Ishikawa (cell line): ENCODE results near the gene IL17C.

Source experiments
- CEBPB ChIP-seq: IDR thresholded peaks from 2 replicates; pipeline ENCODE4 v1.6.1; 2012
- CREB1 ChIP-seq: IDR thresholded peaks from 2 replicates; pipeline ENCODE4 v1.6.1; 2012; ENCODE audit warnings: low read depth
- EGR1 ChIP-seq: IDR thresholded peaks from 2 replicates; pipeline ENCODE4 v1.6.1; 2012
- EP300 ChIP-seq: IDR thresholded peaks from 2 replicates; pipeline ENCODE4 v1.6.1; 2012; ENCODE audit warnings: borderline replicate concordance
- FOXM1 ChIP-seq: IDR thresholded peaks from 2 replicates; pipeline ENCODE4 v1.6.1; 2012; ENCODE audit warnings: low read depth, borderline replicate concordance
- NFIC ChIP-seq: IDR thresholded peaks from 2 replicates; pipeline ENCODE4 v1.6.1; 2012
- RAD21 ChIP-seq: IDR thresholded peaks from 2 replicates; pipeline ENCODE4 v1.6.1; 2012; ENCODE audit warnings: low read depth
- REST ChIP-seq: IDR thresholded peaks from 2 replicates; pipeline ENCODE4 v1.6.1; 2012; ENCODE audit warnings: low read depth, mild to moderate bottlenecking
- TAF1 ChIP-seq: IDR thresholded peaks from 2 replicates; pipeline ENCODE4 v1.6.1; 2012; ENCODE audit warnings: low read depth, mild to moderate bottlenecking
- TCF12 ChIP-seq: IDR thresholded peaks from 2 replicates; pipeline ENCODE4 v1.6.1; 2012; ENCODE audit warnings: low read depth
- TEAD4 ChIP-seq: IDR thresholded peaks from 2 replicates; pipeline ENCODE4 v1.6.1; 2012
- USF1 ChIP-seq: IDR thresholded peaks from 2 replicates; pipeline ENCODE4 v1.6.1; 2012
- YY1 ChIP-seq: IDR thresholded peaks from 2 replicates; pipeline ENCODE4 v1.6.1; 2012; ENCODE audit warnings: low read depth
- ZBTB7A ChIP-seq: IDR thresholded peaks from 2 replicates; pipeline ENCODE4 v1.6.1; 2012; ENCODE audit warnings: low read depth
- TF ChIP-seq, protein P1 (sequence below): IDR thresholded peaks from 2 replicates; pipeline ENCODE4 v1.6.1; 2012

The IL17C gene

DNA sequence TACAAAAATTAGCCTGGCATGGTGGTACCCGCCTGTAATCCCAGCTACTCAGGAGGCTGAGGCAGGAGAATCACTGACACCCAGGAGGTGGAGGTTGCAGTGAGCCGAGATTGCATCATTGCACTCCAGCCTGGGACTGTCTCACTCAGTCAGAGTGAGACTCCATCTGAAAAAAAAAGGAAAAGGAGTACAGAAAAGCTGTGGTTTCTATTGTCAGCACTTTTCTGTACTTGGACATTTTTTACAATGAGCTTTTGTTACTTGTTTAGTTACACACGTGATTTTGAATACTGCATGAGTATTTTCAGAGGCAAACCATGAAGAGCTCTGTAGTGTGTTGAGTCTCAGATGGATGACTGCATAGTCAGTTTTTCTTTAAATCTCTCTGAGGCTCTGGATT, 41.9 kb upstream of the IL17C start:
- TF ChIP-seq CREB1 (no peak), REST (no peak), TAF1 (no peak), EP300 (no peak), TCF12 (no peak), USF1 (no peak), CEBPB (no peak), FOXM1 (no peak)
- TF ChIP-seq, protein P1, sequence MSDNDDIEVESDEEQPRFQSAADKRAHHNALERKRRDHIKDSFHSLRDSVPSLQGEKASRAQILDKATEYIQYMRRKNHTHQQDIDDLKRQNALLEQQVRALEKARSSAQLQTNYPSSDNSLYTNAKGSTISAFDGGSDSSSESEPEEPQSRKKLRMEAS = no peak

- TF ChIP-seq EP300 (no peak), TAF1 (no peak), YY1 (no peak), TCF12 (no peak), TEAD4 (no peak), CEBPB (no peak)
Measured at GRCh38 chr16:88597856-88598491, 40.4 kb upstream of the IL17C start.

DNA sequence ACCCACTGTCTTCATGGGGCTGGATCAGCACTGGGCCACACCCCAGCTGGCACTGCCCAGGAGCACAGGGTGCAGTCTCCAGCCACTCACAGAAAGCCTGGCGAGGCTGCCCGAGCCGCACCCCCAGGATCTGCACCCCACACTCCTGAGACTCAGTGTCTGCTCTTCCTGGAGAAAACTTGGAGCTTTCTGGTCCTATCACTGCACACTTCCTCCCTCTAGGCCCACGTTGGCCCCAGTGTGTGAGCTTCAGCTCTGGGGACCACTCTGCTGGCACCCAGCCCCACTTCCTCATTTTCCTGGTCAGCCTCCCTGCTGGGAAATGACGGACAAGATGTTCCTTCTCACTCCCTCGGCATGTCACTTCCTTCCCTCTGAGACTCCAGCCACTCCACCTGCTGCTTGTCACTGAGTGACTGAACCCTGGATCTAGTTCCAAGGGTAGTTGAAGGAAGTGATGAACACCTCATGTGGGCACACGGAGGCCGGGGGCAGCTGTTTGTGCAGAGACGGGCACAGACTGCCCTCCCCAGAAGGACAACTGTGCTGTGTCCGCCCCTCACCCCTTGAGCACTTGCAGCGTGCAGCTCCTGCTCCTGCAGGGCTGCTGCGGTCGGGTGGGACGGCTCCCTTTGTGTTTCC, 39.2 kb upstream of the IL17C start:
- TF ChIP-seq, protein P1 = no peak
- no peak for TF ChIP-seq TEAD4
- no peak for TF ChIP-seq TAF1
- TF ChIP-seq RAD21 = no peak
- TF ChIP-seq REST = no peak
- TF ChIP-seq NFIC = no peak
- no peak for TF ChIP-seq EGR1
- TF ChIP-seq USF1 = no peak
- no peak for TF ChIP-seq ZBTB7A
- no peak for TF ChIP-seq EP300
- no peak for TF ChIP-seq FOXM1
- no peak for TF ChIP-seq YY1
- TF ChIP-seq CEBPB = no peak
- no peak for TF ChIP-seq TCF12
- no peak for TF ChIP-seq CREB1

- TF ChIP-seq CEBPB (peak; percentile 98), CREB1 (no peak)
Measured at GRCh38 chr16:88599825-88600538, 38.4 kb upstream of the IL17C start.

DNA sequence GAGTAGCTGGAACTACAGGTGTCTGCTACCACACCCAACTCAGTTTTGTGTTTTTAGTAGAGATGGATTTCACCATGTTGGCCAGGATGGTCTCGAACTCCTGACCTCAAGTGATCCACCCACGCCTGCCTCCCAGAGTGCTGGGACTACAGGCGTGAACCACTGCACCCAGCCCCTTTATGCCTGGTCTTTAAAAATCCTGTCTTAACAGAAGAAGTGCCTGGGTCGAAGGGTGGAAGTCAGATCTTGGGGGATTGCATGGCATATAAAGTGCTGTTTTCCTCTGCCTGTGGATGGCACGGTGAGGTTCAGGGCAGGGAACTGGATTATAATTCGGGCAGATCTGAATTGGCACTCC, 37.9 kb upstream of the IL17C start:
- TF ChIP-seq ZBTB7A = no peak
- no peak for TF ChIP-seq EGR1
- no peak for TF ChIP-seq YY1
- no peak for TF ChIP-seq TAF1
- no peak for TF ChIP-seq FOXM1
- no peak for TF ChIP-seq CEBPB

DNA sequence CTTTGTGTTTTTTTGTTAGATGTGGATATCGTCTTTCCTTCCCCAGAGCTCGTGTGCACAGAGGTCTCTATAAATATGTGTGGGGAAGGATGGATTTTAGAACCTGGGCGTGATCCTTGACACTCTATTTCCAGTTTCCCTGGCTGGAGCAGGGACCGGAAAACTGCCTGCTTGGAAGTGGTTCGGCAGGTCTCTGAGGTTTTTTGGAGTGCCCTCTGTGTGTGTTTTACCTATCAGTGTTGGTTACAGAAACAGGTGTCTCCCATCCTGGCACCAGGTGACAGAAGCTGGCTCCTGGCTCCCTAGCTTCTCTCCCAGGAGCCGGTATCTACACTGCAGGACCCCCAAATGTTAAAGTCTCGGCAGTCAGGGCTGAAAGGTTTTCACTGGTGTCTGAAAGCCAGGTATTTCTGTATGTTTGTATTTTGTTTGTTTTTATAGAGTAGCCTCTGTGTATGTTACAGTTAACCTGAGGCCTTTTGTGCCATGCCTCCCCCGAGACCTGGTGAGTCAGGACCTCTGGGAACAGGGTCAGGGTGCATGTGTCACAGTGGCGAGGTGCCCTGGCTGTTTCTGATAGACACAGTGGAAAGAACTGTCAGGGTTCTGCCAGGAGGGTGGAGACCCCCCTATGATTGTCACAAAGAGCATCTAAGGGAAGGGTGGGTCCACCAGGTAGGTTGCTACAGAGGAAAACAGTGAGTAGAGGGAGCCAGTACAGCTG, 36.9 kb upstream of the IL17C start:
- TF ChIP-seq NFIC (no peak), TEAD4 (no peak), RAD21 (no peak), TAF1 (no peak), CREB1 (no peak), TCF12 (no peak), YY1 (no peak), EP300 (no peak), EGR1 (no peak), CEBPB (no peak), USF1 (no peak), FOXM1 (no peak)
- TF ChIP-seq, protein P1 = no peak
